Measurements from ENCODE around the gene GLRX5.
"Not testable (repeated sequence)": the region's sequence is repeated elsewhere in the genome, so short reads cannot be mapped to it uniquely, and the experiment has no call there.

Gene GLRX5

GRCh38 chr14:95557291-95557690, 22.4 kb downstream of the GLRX5 start:
- DNase-seq (ENCODE audit: low read depth in 2 of 2), result no peak

GRCh38 chr14:95557832-95558231, 23.0 kb downstream of the GLRX5 start:
- no peak for DNase-seq (ENCODE audit: low read depth in 2 of 2)

- DNase-seq (ENCODE audit: low read depth in 2 of 2), result no peak
These were observed 24.4 kb downstream of the GLRX5 start for GRCh38 chr14:95559203-95559602.

GRCh38 chr14:95561001-95561412, 26.2 kb downstream of the GLRX5 start:
- peak; percentile 64 to 72 for DNase-seq (ENCODE audit: low read depth in 2 of 2)

- DNase-seq (ENCODE audit: low read depth in 2 of 2), result no peak
These were observed 28.2 kb downstream of the GLRX5 start for GRCh38 chr14:95562892-95563685.

- DNase-seq (ENCODE audit: low read depth in 2 of 2), result no peak
These were observed 29.2 kb downstream of the GLRX5 start for GRCh38 chr14:95564060-95564459.

- no peak for DNase-seq (ENCODE audit: low read depth in 2 of 2)
These were observed 34.6 kb downstream of the GLRX5 start for GRCh38 chr14:95569440-95569839.

GRCh38 chr14:95573313-95573712, 38.5 kb downstream of the GLRX5 start:
- DNase-seq (ENCODE audit: low read depth in 2 of 2), result no peak

- DNase-seq (ENCODE audit: low read depth in 2 of 2), result no peak
These were observed 41.1 kb downstream of the GLRX5 start for GRCh38 chr14:95575840-95576473.

- DNase-seq (ENCODE audit: low read depth in 2 of 2), result no peak
These were observed 42.4 kb downstream of the GLRX5 start for GRCh38 chr14:95577067-95577800.

GRCh38 chr14:95577870-95578269, 43.0 kb downstream of the GLRX5 start:
- DNase-seq (ENCODE audit: low read depth in 2 of 2), result no peak

GRCh38 chr14:95583836-95584617, 49.2 kb downstream of the GLRX5 start:
- not testable (repeated sequence) for DNase-seq (ENCODE audit: low read depth in 2 of 2)

GRCh38 chr14:95585953-95586620, 51.2 kb downstream of the GLRX5 start:
- DNase-seq (ENCODE audit: low read depth in 2 of 2), result no peak

- DNase-seq (ENCODE audit: low read depth in 2 of 2), result not testable (repeated sequence)
These were observed 56.3 kb downstream of the GLRX5 start for GRCh38 chr14:95591182-95591581.

Data from stimulated activated CD8-positive, alpha-beta memory T cell treated with anti-CD3 and anti-CD28 coated beads, Interleukin-2, amount 100 ng/mL, for 1 hour (primary cell).